Erythroblast (primary cell): ENCODE measurements around the gene BMP6.

ENCODE experiments used
- GATA1 ChIP-seq: IDR thresholded peaks from 2 replicates; pipeline ENCODE4 v1.6.1; 2011; ENCODE audit warnings: low read depth, mild to moderate bottlenecking, control low read depth, low read length, moderate library complexity
- POLR2A ChIP-seq: IDR thresholded peaks from 2 replicates; pipeline ENCODE4 v1.6.1; 2011; ENCODE audit warnings: mild to moderate bottlenecking, low read length

DNA sequence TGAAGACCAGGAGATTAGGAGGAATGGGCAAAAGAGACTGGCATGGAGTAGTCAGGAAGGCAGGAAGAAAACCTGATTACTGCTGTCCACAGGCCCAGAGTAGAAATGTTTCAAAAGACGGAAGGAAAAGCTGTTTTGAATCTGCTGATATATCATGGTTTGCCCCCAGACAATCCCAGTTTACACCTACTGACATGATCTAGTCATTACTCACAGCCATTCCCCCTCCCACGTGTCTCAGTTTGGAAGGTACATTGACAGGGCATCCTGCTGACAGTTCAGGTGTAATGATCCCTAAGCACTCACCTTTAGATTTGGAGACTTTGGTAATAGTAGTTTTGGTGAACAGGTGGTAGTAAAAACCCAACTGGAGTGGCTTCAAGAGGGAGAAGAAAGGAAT is 194.5 kb downstream of the BMP6 start:
- TF ChIP-seq POLR2A (no peak), GATA1 (no peak)
